ENCODE measurements around the gene HNRNPK.

The HNRNPK gene

DNA sequence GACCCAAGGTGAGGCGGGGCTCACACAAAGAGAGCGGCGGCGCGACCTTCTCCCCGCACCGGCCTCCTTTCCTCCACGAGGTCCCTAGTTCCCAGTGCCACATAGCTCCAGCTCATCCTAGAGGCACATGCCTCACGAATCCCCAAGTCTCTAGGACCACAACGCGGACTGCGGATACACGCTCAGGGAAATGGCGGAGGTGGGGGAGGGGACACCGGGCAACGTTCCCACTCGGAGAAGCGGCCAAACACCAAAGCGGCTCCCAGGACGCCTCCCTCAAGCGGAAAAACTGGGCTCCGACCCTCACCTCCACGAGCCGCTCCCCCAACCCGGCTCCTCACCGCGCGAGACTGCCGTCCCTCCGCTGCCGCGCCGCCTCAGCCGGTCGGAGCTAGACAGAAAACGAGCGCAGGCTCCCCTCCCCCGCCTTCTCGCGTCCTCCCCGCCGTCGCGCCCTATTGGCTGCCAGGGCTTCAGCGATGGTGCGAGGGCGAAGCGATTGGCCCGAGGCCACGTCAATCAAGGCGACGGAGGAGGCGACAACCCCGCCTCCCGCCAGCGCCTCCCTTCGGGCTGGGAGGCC lies at the start of gene HNRNPK:
HNRNPK (minus strand) TSS at position 404 of the 583 bp plus-strand sequence. CDS start 1,963 bp downstream, outside the sequence.
- peak; percentile 98 for DNase-seq (ENCODE audit: low read depth)

DNA sequence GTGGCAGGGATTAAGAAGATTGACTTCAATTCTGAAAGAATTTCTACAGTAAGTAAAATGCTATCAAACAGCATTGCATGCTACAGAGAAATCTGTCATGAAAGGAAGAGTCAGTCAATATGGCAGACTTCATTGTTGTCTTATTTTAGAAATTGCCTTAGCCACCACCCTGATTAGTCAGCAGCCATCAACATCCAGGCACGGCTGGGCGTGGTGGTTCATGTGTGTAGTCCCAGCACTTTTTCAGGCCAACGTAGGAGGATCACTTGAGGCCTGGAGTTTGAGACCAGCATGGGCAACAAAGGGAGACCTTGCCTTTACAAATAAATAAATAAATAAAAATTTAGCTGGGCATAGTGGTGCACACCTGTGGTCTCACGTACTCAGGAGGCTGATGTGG lies 47.2 kb upstream of the HNRNPK start:
- DNase-seq (ENCODE audit: low read depth) = no peak

DNA sequence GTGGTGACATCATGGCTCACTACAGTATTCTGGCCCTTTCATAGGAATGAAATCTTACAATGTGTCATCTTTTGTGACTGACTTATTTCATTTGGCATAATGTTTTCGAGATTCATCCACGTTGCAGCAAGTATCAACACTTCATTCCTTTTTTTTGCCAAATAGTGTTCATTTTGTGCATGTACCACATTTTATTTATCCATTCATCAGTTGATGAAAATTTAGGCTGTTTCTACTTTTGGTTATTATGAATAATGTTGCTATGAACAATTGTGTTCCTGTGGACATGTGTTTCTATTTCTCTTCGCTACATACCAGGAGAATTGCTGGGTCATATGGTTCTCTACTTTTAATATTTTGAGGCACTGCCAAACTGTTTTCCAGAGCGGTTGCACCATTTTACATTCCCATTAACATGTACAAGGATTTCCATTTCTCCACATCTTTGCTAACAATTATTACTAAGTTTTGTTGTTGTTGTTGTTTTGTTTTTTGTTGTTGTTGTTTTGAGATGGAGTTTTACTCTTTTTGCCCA lies 44.1 kb upstream of the HNRNPK start:
- no peak for DNase-seq (ENCODE audit: low read depth)

DNA sequence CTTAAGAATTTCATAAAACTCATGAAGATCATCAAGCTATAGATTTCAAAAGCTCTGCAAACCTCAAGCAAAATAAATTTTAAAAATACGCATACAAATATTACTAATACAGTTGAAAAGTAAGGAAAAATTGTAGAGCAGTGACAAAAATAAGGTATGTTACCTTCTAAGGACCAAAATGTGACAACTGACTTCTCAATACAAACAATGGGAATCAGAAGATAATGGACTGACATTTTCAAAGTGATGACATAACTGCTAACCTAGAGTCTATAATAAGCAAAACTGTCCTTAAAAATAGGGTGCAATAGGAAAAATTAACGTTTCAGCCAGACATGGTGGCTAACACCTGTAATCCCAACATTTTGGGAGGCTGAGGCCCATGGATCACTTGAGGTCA lies 27.6 kb upstream of the HNRNPK start:
- no peak for DNase-seq (ENCODE audit: low read depth)

DNA sequence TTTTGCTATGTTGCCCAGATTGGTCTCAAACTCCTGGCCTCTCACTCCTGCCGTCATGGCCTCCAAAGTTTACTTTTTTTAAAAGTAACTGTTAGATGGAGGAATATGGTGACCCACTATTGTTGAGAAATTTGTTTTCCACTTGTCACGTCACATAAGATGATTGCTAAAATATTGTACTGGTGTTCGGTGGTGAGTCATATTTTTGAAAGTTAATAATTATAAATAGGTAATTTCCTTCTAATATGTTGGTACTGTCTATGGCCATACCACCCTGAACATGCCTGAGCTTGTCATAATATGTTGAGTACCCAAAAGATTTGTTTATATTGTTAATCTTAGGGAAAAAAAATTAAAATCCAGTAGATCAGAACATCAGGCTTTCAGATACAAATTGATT lies 23.2 kb upstream of the HNRNPK start:
- no peak for DNase-seq (ENCODE audit: low read depth)

DNA sequence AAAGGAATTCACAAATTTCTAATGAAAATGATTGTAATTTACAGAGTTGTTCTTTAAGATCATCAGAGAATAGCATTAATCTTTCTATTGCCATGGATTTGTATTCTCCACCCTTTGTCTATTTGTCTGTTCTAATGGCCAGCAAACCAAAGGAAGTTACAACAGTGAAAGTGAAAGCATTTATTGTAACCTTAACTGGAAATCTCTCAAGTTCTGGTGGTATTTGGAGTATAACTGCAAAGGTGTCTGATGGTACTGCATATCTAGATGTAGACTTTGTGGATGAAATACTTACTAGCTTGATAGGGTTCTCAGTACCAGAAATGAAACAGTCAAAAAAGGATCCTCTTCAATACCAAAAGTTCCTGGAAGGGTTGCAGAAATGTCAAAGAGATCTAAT lies 22.3 kb upstream of the HNRNPK start:
- DNase-seq (ENCODE audit: low read depth) = no peak

DNA sequence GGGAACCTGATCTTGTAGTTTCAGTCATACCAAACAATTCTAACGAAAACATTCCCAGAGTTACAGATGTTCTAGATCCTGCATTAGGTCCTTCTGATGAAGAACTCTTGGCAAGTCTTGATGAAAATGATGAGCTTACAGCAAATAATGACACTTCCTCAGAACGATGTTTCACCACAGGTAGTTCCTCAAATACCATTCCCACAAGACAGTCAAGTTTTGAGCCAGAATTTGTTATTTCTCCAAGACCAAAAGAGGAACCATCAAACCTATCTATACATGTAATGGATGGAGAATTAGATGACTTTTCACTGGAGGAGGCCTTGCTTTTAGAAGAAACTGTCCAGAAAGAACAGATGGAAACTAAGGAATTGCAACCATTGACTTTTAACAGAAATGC lies 21.6 kb upstream of the HNRNPK start:
- DNase-seq (ENCODE audit: low read depth) = no peak

DNA sequence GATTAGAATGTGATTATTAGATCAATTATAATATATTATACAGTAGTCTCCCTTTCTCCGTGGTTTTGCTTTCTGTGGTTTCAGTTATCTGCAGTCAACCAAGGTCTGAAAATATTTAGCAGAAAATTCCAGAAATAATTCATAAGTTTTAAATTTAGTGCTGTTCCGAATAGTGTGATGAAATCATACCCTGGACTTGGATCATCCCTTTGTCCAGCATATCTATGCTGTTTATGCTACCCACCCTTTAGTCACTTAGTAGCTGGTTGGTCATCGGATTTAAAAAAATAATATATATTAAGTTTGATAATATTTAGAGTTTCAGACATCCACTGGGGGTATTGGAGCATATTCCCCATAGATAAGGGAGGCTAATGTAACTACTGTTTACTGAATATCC lies 20.2 kb upstream of the HNRNPK start:
- no peak for DNase-seq (ENCODE audit: low read depth)

DNA sequence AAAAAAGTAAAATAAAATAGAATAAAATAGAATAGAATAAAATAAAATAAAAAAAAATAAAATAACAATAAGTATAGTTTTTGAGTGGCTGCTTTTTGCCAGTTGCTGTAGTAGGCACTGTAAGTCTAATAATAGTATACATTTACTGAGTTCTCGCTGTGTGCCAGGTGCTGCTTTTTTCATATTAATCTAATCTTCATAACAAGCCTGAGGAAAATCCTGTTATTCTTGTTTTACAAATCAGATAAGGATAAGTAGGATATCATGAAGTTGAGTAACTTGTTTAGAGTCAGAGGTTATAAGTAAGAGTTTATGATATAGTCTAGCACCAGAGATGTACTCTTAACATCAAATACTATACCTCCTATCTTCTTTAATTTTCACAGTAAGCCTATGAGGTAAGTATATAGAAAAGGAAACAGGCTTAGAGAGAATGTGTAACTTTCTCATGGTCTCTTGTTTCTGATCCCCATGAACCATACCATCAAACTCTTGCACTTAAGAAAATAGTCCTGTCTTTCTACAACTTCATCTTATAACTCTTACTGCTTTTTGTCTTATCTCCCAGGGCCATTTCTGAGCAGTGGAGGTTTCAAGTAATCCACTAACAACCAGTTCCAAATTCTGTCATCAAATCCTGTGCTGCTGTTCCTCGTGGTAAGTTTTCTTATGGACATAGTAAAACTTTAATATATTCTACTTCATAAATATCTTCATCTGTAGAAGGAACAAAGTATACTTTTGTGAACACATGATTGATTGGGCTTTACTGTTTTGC lies 19.3 kb upstream of the HNRNPK start:
- DNase-seq (ENCODE audit: low read depth) = no peak

DNA sequence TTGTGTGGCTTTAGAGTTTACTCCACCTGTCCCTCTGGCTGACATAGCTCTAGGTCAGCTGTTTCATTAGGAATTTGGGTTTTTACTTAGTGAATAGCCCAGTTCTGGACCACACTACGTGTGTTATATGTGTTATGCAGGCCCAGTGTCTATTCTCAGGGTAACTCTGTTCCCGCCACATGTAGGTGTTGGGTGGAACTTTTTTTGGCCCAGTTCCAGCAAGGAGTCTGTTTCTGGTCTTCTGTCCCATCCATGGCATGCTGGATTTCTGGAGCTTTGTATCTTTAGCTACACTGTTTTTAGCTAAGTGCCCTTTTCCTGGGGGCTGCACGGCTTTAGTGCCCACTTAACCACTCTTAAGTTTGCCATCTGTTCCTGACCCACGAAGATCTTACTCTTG lies 16.1 kb upstream of the HNRNPK start:
- no peak for DNase-seq (ENCODE audit: low read depth)

DNA sequence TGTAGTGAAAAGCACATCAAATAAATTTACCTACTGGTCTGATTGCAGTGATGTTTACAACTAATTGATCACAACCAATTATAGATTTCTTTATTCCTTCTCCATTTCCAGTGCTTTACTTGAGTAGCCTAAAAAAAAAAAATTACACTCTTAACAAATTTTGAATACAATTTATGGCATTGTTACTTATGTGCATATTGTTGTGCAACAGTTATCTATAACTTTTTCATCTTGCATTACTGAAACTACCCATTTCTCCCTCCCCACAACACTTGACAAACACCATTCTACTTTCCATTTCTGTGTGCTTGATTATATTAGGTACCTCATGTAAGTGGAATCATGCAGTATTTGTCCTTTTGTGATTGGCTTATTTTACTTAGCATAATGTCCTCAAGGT lies 12.9 kb upstream of the HNRNPK start:
- no peak for DNase-seq (ENCODE audit: low read depth)

DNA sequence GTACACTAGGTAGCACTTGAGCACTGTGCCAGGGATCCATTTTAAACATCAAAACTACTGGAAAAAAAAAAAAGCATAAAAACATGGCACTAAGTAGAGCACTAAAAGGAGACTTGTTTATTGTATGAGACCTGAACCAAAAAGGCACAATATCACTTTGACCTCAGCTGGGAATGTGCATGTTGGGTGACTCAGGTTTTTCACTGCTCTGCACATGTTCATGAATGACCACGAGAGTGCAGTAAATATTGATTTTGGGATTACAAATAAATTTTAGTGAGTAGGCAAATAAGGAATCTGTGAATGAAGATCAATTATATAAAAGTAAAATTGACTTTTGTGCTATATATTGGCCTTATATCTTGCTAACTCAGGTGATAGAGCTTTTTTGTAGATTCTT lies 12.4 kb upstream of the HNRNPK start:
- no peak for DNase-seq (ENCODE audit: low read depth)

DNA sequence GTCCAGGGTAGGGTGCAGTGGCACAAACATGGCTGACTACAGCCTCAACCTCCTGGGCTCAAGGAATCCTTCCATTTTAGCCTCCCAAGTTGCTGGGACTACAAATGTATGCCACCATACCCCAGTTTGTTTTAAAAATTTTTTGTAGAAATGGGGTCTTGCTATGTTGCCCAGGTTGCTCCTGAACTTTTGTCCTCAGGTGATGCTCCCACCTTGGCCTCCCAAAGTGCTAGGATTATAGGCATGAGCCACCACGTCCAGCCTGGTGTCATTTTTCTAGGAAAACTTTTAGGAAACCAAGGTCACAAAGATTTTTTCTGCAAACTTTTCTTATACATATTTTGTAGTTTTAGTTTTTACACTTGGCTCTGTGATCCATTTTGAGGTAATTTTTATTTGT lies 11.3 kb upstream of the HNRNPK start:
- DNase-seq (ENCODE audit: low read depth) = no peak

DNA sequence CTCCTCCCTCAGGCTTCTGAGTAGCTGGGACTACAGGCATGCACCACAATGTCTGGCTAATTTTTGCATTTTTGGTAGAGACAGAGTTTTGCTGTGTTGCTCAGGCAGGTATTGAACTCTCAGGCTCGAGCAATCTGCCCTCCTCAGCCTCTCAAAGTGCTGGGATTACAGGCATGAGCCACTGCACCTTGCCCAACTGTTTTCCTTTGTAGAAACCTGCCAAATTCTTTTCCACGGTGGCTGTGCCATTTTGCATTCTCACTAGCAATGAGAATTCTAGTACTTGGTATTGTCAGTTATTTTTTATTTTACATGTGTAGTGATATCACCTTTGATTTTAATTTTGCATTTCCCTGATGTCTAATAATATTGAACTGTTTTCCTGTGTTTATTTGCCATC lies 8.4 kb upstream of the HNRNPK start:
- no peak for DNase-seq (ENCODE audit: low read depth)

DNA sequence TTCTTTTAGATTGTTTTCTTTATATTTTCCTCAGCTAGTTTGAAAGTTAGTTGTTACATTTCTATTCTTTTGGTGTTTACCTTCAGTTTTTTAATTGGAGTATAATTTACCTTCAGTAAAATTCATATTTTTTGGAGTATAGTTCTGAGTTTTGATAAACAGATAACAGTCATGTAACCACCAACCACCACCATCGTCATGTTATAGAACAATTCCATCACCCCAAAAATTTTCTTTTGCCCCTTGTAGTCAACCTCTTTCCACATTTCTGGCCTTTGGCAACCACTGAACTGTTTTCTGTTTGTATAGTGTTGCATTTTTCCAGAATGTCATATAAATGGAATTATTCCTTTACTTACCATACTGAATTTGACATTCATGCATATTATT lies 7.4 kb upstream of the HNRNPK start:
- DNase-seq (ENCODE audit: low read depth) = no peak

DNA sequence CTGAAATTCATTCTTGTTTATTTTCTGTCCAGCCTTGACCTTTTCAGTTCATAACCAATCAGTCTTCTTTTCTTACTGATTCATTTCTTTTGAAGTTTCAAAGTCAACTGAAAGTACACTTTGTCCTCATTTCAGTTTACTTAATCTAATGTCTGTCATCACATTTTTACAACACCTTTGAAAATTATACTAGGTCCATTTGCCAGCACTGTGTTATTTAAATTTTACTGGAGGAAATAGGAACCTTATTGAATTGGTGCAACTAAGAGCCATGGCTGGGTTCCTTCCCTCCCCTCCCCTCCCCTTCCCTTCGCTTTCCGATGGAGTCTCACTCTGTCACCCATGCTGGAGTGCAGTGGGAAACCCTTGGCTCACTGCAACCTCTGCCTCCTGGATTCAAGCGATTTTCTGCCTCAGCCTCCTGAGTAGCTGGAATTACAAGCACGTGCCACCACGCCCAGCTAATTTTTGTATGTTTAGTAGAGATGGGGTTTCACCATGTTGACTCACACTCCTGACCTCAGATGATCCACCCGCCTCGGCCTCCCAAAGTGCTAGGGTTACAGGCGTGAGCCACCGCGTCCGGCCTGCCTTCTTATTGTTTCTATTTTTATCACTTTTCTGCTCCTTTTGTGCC lies 6.9 kb upstream of the HNRNPK start:
- no peak for DNase-seq (ENCODE audit: low read depth)

DNA sequence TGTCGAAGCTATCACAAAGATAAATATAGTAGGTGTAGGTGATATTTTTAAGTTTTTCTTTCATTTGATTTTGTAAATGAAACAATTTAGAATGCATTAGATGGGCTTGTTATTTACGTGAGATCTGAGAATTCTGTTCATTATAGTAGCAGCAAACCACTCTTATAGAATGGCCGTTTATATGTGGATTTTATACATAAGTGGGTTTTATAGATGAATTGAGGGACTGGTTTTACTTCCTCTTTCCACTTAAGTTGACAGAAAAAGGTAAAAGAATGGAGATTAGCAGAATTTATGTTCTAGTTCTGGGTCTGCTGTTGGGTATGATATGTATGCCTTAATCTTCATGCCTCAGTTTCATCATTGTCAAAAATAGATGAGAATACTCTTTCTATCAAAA lies 6.2 kb upstream of the HNRNPK start:
- DNase-seq (ENCODE audit: low read depth) = no peak

DNA sequence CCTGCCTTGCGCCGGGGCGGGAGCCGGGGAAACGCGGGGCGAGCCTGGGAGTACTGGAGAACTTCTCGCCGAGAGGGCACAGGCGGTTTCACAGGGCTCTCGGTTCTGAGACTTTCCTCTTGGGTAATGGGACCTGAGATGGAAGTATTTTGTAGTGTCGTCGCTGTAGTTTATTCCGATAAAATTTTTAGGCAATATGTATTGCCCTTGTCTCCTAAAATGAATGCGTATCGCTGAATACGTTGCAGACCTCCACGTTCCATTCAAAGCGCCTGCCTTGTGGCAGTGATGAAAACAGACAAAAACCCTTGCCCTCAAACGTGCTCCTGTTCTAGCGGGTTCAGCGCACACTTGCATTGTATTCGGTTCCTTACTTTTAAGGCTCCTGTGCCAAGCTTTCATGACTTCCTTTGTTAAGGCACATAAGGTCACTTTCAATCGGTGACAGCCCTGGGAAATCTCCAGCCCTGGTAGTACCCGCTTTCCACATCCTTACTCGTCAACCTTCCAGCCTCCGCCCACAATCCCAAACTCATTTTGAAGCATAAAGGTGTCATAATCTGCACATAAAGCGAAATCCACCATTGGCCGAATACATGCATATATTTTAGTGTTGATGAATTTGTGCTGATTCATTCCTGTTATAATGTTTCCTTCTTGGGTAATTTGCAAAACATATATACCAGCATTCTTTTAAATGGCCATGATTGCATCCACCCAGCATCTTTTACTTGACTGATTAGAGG lies 1.3 kb upstream of the HNRNPK start:
- no peak for DNase-seq (ENCODE audit: low read depth)

DNA sequence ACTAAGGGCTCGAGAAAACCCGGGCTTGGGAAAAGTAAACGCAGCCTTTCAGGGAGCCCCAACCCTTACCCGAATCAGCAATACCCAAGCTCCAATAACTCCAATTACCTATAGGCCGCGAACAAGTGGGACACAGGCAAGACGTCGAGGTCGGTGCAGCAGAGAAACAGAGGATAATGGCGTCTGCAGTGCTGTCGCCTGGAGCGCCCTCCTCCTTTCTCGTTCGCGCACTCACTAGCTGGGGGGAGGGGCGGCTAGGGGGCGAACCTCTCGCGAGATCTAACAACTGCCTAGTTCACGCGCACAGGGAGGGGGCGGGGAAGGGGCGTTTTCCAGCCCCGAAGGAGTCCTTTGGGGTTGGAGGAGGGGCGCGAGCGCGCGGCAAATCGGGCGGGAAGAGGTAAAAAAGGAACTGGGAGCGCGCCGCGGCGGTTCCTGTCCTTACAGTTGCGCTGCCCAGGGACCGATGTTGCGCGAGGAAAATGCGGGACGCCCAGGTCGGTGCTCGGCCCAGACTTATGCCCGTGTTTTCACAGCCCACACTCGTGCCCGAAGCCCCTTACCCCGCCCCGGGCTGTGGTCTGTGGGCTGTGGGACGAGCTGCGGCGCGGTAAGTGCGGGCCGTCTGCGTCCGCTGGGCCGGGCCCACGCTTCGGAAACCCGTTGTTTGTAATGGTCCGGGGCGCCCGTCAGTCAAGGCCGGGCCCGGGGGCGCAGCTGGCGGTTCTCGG lies 545 bp upstream of the HNRNPK start, which contains the start of gene RMI1:
RMI1 (plus strand) TSS at position 411 of the 731 bp plus-strand sequence. CDS start 20,182 bp downstream, outside the sequence.
- DNase-seq (ENCODE audit: low read depth) = peak; percentile 99

DNA sequence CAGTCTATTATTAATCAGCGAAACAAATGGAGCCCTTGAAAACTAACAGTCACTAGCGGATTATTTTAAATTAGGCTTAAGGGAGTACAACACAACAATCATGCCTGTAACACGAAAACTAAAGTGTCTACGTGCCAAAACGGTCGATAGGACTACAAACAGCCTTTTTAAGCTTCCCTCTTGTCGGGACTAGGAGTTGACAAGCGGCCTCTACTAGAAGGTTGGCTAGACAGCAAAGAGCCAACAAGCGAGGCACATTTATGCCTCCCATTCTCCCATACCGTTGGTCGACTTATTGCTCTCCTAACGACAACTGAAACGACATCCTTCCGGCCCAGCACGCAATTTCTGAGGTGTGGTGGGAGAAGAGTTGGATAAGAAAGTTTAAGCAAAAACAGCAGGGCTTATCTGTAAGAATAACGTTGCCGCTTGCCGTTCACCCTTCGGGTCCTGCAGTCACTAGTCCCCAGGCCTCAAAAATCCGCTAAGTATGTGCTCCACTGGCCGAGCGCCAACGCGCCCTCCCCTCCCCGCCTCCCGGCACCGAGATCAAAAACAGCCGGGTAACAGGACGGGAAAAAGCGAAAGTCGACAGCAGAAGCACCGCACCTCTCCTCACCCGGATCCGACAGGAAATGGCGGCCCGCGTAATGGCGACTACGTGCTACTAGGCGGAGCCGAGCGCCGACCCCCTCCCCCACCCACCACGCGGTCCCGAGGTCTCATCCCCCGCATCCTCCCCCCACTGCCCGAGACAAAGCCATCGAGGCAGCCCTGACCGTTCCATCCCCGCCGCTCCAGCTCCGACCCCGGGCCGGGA lies 813 bp downstream of the HNRNPK start:
- DNase-seq (ENCODE audit: low read depth) = peak; percentile 84

DNA sequence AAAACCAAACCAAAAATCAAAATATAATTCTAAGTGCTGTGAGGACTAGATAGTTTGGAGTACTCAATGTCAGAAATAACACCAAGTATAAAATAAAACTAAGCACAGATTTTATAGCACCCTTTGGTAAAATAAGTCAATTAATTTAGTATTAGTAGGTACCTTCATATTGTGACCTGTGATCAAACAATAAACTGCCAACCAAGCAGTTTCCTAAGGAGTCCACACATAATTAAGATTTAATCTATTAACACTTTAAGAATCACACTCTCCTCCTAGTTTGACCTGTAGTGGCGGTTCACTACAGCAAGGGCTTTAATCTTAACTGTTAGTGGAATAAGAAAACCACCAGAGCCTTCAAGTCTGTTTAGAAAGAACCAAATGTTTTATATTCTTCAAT lies 2.8 kb downstream of the HNRNPK start:
- DNase-seq (ENCODE audit: low read depth) = no peak
